Stimulated activated CD8-positive, alpha-beta memory T cell treated with anti-CD3 and anti-CD28 coated beads, Interleukin-2, amount 100 ng/mL, for 1 hour (primary cell): ENCODE measurements around the gene HIPK3.

Experiments
- DNase-seq, 2 donors: peaks; one replicate each; pipeline ENCODE4 v3.0.0-alpha.2; 2020; ENCODE audit warnings: low read depth in 2 of 2

The HIPK3 gene

DNA sequence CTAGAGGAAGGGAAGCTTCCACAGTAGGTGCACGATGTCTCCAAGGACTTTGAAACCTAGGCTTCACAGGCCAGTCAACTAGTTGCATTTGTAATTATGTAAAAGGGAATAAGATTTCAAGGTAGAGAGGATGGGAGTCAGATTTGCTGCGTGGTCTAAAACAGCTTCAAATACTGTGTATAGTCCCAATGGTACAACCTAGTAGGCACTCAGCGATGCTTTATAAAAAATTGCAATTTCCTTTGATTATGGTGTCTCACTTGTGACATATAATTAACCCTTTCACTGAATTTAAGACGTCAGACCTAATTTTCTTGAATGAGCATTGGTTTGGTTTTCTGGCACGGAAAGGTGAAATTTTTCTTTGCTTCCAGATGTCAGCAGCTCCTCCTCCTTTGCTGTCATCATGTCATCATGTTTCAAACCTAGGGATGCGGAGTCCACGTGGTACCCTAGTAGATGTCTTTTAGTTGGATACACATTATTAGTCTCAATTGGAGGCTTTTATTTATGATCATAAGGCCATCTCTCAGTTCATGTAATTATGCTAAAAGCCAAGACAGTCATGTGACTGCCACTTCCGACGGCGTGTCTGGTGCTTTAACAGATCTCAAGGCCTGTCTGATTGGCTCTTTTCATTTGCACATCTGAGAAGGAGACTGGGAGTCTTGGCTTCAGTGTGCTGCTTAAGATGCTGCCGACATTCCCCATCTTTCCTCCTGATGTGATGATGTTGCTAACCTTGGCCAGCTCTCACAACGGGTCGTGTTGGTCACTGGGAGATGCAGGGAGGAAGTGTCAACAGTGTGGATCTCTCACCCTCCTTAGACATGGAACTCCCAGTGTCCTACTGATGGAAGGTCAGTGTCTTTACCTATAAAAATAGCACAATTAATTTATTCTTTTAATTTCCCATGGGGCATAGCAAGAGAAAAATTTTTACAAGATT, 134.0 kb downstream of the HIPK3 start:
- DNase-seq: no peak

- DNase-seq: no peak
These were observed 134.7 kb downstream of the HIPK3 start for GRCh38 chr11:33391893-33392251.

DNA sequence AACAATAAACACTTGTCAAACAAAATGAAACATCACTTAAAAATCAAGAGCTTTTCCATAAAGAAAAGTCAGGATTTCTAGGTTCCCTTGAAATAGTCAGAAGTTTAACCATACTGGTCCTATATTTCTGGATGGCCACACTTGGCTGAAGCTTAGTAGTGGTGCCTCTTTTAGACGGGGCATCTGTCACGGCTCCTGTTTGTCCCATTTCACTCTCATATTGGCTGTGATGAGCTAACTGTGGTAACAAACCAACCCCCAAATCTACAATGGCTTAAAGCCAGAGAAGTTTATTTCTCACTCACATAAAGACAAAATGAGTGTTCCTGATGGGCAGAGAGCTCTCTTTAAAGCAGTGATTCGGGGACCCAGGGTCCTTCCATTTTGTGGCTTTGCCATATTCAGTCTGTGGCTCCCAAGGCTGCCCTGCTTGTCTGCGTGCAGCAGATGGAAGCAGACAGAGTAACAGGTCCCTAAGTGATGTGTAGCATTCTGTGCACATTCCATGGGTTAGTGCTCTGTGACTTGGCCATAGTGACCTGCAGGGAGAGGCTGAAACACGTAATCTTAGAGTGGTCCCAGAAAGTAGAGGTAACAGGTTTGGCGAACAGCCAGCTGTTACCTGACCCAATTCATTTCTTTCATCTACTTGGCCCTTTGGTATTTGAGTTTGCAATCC, 137.4 kb downstream of the HIPK3 start:
- no peak for DNase-seq

- no peak for DNase-seq
These were observed 139.2 kb downstream of the HIPK3 start for GRCh38 chr11:33396361-33396760.

DNA sequence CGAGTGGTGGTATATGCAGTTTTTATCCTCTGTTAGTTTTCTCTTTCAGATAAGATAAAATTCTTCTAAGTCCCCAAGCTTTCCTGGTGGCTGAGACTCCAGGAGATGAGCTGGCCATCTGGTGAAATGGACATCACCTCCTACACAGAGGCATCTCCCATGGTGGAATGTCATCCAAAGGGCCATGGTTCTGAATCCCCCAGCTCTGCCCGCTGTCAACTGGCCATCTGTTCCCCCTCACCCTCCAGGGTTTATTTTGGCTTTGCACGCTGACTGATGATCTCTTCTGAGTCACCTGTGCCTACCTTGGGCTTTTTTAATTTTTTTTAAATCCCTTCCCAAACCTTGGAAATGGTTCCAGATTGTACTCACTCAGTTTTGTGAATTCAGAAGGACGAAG, 142.2 kb downstream of the HIPK3 start:
- DNase-seq: no peak

DNA sequence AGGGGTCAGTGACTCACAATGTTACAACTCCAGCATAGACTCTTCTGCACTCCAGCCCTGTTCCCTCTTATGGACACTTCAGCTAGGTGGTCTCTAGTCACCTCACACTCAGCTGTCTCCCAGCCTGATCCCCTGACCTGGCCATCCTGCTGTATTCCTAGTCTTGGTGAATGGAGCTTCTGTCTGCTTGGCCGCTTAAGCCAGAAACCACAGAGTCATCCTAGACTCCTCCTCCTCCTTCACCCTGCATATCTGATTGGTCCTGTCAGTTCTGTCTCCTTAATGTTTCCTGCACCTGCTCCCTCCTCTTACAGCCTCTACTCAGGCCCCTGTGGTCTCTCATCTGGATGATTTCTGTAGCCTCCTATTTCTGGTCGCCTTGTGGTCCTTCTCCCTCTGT, 144.9 kb downstream of the HIPK3 start:
- DNase-seq: no peak

DNA sequence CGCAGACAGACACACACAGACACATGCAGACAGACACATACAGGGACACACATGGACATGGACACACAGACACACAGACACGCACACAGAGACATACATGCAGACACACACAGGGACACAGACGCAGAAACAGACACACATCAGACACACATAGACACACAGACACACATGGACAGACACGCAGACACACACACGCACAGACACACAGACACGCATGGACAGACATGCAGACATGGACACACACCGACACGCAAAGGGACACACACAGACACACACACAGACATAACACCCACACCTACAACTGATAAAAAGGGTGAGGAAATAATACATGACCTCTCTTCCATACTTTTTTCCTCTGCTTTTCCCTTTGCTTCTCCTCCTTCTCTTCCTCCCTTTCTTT, 146.2 kb downstream of the HIPK3 start:
- no peak for DNase-seq

DNA sequence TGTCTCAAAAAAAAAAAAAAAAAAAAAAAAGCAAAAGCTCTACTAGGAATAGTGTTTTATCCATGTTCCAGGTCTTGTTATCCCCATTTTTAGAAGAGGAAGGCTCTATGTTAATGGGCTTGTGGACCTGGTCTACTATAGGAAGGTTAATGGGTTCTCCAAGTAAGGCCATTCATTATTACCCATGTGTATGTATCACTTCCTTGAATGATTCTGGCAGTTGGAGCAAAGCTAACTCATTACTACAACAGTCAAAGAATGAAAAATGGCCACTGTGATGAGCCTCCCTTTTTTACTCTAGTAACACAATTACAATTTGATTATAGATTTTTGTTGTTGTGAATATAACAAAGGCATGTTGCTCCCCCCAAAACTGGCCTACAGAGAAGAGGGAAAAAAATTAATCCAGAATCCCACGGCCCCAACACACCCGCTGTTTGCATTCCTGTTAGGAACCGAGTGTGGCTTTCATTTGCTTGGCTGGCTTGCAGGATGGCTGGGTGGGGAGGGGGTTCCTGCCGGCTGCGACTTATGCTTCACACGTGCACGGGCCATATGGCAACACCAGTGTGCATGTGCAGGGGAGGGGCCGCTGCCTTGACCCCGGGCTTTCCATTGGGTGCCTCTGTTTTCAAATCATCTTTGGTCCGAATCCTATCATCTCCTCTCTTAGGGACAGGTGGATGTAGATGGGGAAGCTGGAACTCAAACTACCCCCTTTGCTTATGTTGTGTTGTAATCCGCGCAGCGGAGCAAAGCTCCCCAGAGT, 148.8 kb downstream of the HIPK3 start:
- no peak for DNase-seq
